GM12878 (cell line): ENCODE results near the gene FBXW12. TPM values are rescaled to one million over a fixed set of nuclear protein-coding genes. Genes with fewer than 3 reads are reported as not detected.

ENCODE experiments used
- ATAC-seq: fragments of 200-7000 bp; cut with Tn5 transposase; 3 replicates; pipeline ENCODE4 v1.9.1; 2020; ENCODE audit warnings: mild to moderate bottlenecking, moderate library complexity
- BruUV-seq: library from RNA; stranded (reverse); fragments of 400-500 nt; replicated peaks from 2 replicates; lab custom pipeline; 2021; lab: Mats Ljungman, UMichigan
- CTCF ChIA-PET: fragments of 300-600 bp; sonication (Branson Sonifier 250); formaldehyde crosslinking; extraction: SDS; loops from one replicate; lab custom pipeline; 2021; ENCODE audit warnings: inconsistent platforms; lab: Yijun Ruan, JAX
- POLR2A ChIA-PET: fragments of 350-600 bp; formaldehyde crosslinking; extraction: SDS; loops from one replicate; lab custom pipeline; 2021; ENCODE audit warnings: inconsistent platforms; lab: Charles Lee
- RAD21 ChIA-PET: fragments of 300-600 bp; sonication (Branson Sonifier 250); formaldehyde crosslinking; loops from one replicate; lab custom pipeline; 2023; ENCODE audit warnings: antibody characterized with exemption; ENCODE audit not compliant: unreplicated experiment; lab: Charles Lee
- SMC1A ChIA-PET: fragments of 300-600 bp; sonication (Branson Sonifier 250); formaldehyde crosslinking; loops from one replicate; lab custom pipeline; 2023; ENCODE audit not compliant: unreplicated experiment, uncharacterized antibody; lab: Charles Lee
- DNase-seq: peaks from one replicate; pipeline ENCODE4 v3.0.0-alpha.2; 2011; ENCODE audit warnings: low read depth, low spot score
- FAIRE-seq: peaks from 3 replicates; lab custom pipeline; 2011; peaks lifted over from hg19 to GRCh38; lab: Jason Lieb, UNC
- H2AFZ ChIP-seq: 2 replicates; pipeline ENCODE4 v1.6.0; 2011; ENCODE audit warnings: low read depth, low read length, control low read depth; ENCODE audit not compliant: control insufficient read depth
- H3K27ac ChIP-seq: 2 replicates; pipeline ENCODE4 v1.5.1; 2011; ENCODE audit warnings: control low read depth; ENCODE audit not compliant: control insufficient read depth, insufficient read depth
- H3K27me3 ChIP-seq, 2 experiments: replicated peaks in 1 of 2; 2 replicates each; pipeline versions ENCODE4 v1.6.0 to v1.6.1; 2011; ENCODE audit warnings: low read length in 1 of 2; ENCODE audit not compliant: control insufficient read depth in 2 of 2, insufficient read depth in 2 of 2
- H3K36me3 ChIP-seq, 2 experiments: 2 replicates each; pipeline ENCODE4 v1.5.1; 2011; ENCODE audit warnings: low read length in 1 of 2; ENCODE audit not compliant: control insufficient read depth in 2 of 2, insufficient read depth in 2 of 2
- H3K4me1 ChIP-seq: 2 replicates; pipeline ENCODE4 v1.6.1; 2011; ENCODE audit warnings: mild to moderate bottlenecking, low read length, moderate library complexity, mixed read lengths; ENCODE audit not compliant: control insufficient read depth, insufficient read depth
- H3K4me2 ChIP-seq: 2 replicates; pipeline ENCODE4 v1.6.0; 2011; ENCODE audit warnings: control low read depth; ENCODE audit not compliant: control insufficient read depth, insufficient read depth
- H3K4me3 ChIP-seq: fragments of 200-600 bp; sonication (generic); 2 replicates; pipeline ENCODE4 v1.5.1; 2016
- H3K79me2 ChIP-seq: 2 replicates; pipeline ENCODE4 v1.6.0; 2011; ENCODE audit warnings: low read length; ENCODE audit not compliant: control insufficient read depth, insufficient read depth
- H3K9ac ChIP-seq: 2 replicates; pipeline ENCODE4 v1.8.0; 2011; ENCODE audit warnings: low read length, control low read depth, mixed read lengths; ENCODE audit not compliant: control insufficient read depth, insufficient read depth
- H3K9me3 ChIP-seq: replicated peaks from 3 replicates; pipeline ENCODE4 v1.5.1; 2011; ENCODE audit warnings: mild to moderate bottlenecking, low read length; ENCODE audit not compliant: control insufficient read depth, insufficient read depth
- H4K20me1 ChIP-seq: 2 replicates; pipeline ENCODE4 v1.6.0; 2011; ENCODE audit not compliant: control insufficient read depth, insufficient read depth
- DPF2 ChIP-seq: fragments of 450-650 bp; IDR thresholded peaks from 2 replicates; pipeline ENCODE4 v1.6.1; 2017; ENCODE audit warnings: mild to moderate bottlenecking
- EED ChIP-seq: sonication (generic); IDR thresholded peaks from 2 replicates; pipeline ENCODE4 v1.6.1; 2016; ENCODE audit warnings: antibody characterized with exemption, low read depth
- FOXM1 ChIP-seq: IDR thresholded peaks from 2 replicates; pipeline ENCODE4 v1.6.1; 2012; ENCODE audit warnings: low read depth, mild to moderate bottlenecking, inconsistent platforms, low read length, moderate library complexity
- GABPA ChIP-seq: IDR thresholded peaks from 2 replicates; pipeline ENCODE4 v1.6.1; 2014; ENCODE audit warnings: antibody characterized with exemption, low read depth, mild to moderate bottlenecking, inconsistent platforms
- IKZF1 ChIP-seq: fragments of 450-650 bp; conservative IDR thresholded peaks from 2 replicates; pipeline ENCODE4 v1.6.1; 2017; ENCODE audit warnings: antibody characterized with exemption, mild to moderate bottlenecking
- LARP7 ChIP-seq: fragments of 450-650 bp; IDR thresholded peaks from 2 replicates; pipeline ENCODE4 v1.6.1; 2017; ENCODE audit warnings: mild to moderate bottlenecking
- MTA3 ChIP-seq: IDR thresholded peaks from 2 replicates; pipeline ENCODE4 v1.6.1; 2012; ENCODE audit warnings: low read length, inconsistent platforms, borderline replicate concordance
- NFYB ChIP-seq: IDR thresholded peaks from 2 replicates; pipeline ENCODE4 v1.6.1; 2011; ENCODE audit warnings: low read depth, mild to moderate bottlenecking, low read length, improper control_type of control experiment, moderate library complexity; ENCODE audit not compliant: insufficient read depth
- RBBP5 ChIP-seq: fragments of 200-600 bp; sonication (generic); conservative IDR thresholded peaks from 2 replicates; pipeline ENCODE4 v1.6.1; 2016
- RUNX3 ChIP-seq: IDR thresholded peaks from 2 replicates; pipeline ENCODE4 v1.6.1; 2012; ENCODE audit warnings: low read length, inconsistent platforms
- SP1 ChIP-seq: IDR thresholded peaks from one replicate; pipeline ENCODE4 v1.6.1; 2011; ENCODE audit warnings: low read depth, low read length
- STAT1 ChIP-seq: fragments of 450-650 bp; conservative IDR thresholded peaks from 2 replicates; pipeline ENCODE4 v1.6.1; 2014; ENCODE audit warnings: antibody characterized with exemption, mild to moderate bottlenecking
- TAF1 ChIP-seq: IDR thresholded peaks from 2 replicates; pipeline ENCODE4 v1.6.1; 2011; ENCODE audit warnings: mild to moderate bottlenecking, low read depth, low read length, borderline replicate concordance
- TCF3 ChIP-seq: IDR thresholded peaks from 2 replicates; pipeline ENCODE4 v1.6.1; 2012; ENCODE audit warnings: low read depth, mild to moderate bottlenecking, low read length, borderline replicate concordance; ENCODE audit not compliant: insufficient read depth
- ZSCAN29 ChIP-seq: fragments of 450-650 bp; IDR thresholded peaks from 2 replicates; pipeline ENCODE4 v1.6.1; 2017; ENCODE audit warnings: mild to moderate bottlenecking, moderate library complexity
- WGBS: methylation state at CpG from one replicate; pipeline ENCODE4 v1.1.6; 2016; ENCODE audit warnings: low lambda C conversion rate; ENCODE audit not compliant: insufficient replicate concordance, insufficient coverage; ENCODE audit errors: missing lambda C conversion rate; 5-methylcytosine and 5-hydroxymethylcytosine counted together
- in situ Hi-C: fragments of 300-500 bp; cut with MboI; formaldehyde crosslinking; loops from 9 replicates; pipeline ENCODE4 v1.14.3; 2018; ENCODE audit warnings: mixed read lengths
- intact Hi-C: fragments of 100-400 bp; cut with micrococcal nuclease; formaldehyde crosslinking; loops from one replicate; pipeline ENCODE4 v1.14.2; 2022; ENCODE audit not compliant: unreplicated experiment
- polyA plus RNA-seq, 11 experiments: library from polyadenylated mRNA; depleted of rRNA in 4 of 11; unstranded in 6 of 11; stranded (reverse) in 5 of 11; fragments of >200 nt; fragmentation: Nextera tagmentation in 4 of 11; fragmentation: Illumina TruSeq in 1 of 11; extraction: Ambion mirVana in 4 of 11; extraction: Trizol in 1 of 11; gene quantifications; 1 replicate in 1 of 11; 2 replicates in 10 of 11; pipeline versions ENCODE4 v1.2.1 to v1.2.3, GENCODE V29; 2011 to 2016; ENCODE audit warnings: inconsistent platforms in 2 of 11, missing spikeins in 2 of 11, low read depth in 1 of 11
- total RNA-seq, 4 experiments: library from RNA; depleted of rRNA in 3 of 4; stranded (reverse); fragments of >200 nt in 3 of 4; fragmentation: Illumina TruSeq in 1 of 4; extraction: Trizol in 1 of 4; gene quantifications; 2 replicates each; pipeline versions ENCODE4 v1.2.1 to v1.2.3, GENCODE V29; 2013 to 2021
- TF ChIP-seq, protein P1 (sequence below): fragments of 450-650 bp; IDR thresholded peaks from 2 replicates; pipeline ENCODE4 v1.6.1; 2014; ENCODE audit warnings: mild to moderate bottlenecking
- TF ChIP-seq, protein P2 (sequence below): fragments of 450-650 bp; IDR thresholded peaks from 2 replicates; pipeline ENCODE4 v1.6.1; 2017; ENCODE audit warnings: borderline replicate concordance
- TF ChIP-seq, protein P3 (sequence below): fragments of 450-650 bp; formaldehyde crosslinking; IDR thresholded peaks from 2 replicates; pipeline ENCODE4 v1.4.0; 2022; ENCODE audit warnings: mild to moderate bottlenecking, moderate library complexity

The FBXW12 gene
- total and polyA plus RNA-seq, 10 of the 15 experiments (the other 5 are each of a cell fraction or from before 2014, with no cell fraction given) = 0.04 to 0.18 (median 0.12) TPM; not detected in 4

DNA sequence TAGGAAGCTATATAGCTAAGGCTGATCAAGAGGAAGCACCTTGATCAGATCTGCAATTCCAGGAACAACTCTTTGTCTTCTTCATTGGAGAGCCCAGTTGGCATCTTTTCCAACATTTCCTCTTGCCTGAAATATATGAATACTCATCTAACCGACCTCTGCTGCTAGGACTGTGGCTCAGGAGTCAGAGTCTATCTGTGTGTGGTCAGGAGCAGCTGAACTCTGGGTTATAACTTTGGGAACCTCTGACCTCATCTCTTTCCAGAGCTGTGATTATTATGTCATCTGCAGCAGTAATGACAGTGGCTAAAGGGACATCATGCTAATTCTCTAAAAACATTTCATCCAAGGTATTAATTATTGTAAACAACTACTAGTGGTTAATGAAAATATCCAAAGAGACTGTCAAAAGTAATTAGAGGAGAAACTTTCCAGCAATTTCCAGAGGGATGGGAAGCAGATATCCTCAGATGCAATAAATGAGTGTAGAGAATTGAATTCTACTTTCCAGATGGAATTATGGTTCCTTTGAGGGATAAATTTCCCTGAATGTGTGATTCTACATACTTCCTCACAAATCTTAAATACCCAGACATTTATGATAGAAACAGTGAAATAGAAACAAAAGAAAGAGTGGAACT lies 27.0 kb upstream of the FBXW12 start:
- Histone ChIP-seq H3K79me2 (no peaks in the 10 kb centered on the region), H3K27ac (no peak overlapping the region), H3K4me3 (no peak overlapping the region), H3K27me3 (no peaks in the 10 kb centered on the region; a peak in 1 of 4 replicates), H3K4me1 (no peaks in the 10 kb centered on the region), H4K20me1 (no peaks in the 10 kb centered on the region), H3K4me2 (no peak overlapping the region), H3K9me3 (no peaks in the 10 kb centered on the region), H3K36me3 (no peaks in the 10 kb centered on the region), H2AFZ (no peak overlapping the region), H3K9ac (no peak overlapping the region)
- ATAC-seq (no peak), FAIRE-seq (no peak), DNase-seq (no peak)
- ChIA-PET RAD21 (no interaction called here), SMC1A (interaction anchor here (0.6 kb wide), 1 partner anchor 900 kb away, joined by 3 read pairs; no protein-coding TSS in a partner anchor), POLR2A (interaction anchor here (0.5 kb wide), 1 partner anchor 1125 kb away, joined by 5 read pairs; the partner anchor contains the start of gene DAG1), CTCF (no interaction called here)
- intact Hi-C loops = no loop called here
- in situ Hi-C loops = no loop called here
- BruUV-seq = no TSS peak
- 0% methylated on average over 1 of the region's 1 CpG for WGBS
- no peak for TF ChIP-seq SP1
- TF ChIP-seq, protein P1, sequence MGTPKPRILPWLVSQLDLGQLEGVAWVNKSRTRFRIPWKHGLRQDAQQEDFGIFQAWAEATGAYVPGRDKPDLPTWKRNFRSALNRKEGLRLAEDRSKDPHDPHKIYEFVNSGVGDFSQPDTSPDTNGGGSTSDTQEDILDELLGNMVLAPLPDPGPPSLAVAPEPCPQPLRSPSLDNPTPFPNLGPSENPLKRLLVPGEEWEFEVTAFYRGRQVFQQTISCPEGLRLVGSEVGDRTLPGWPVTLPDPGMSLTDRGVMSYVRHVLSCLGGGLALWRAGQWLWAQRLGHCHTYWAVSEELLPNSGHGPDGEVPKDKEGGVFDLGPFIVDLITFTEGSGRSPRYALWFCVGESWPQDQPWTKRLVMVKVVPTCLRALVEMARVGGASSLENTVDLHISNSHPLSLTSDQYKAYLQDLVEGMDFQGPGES = no peak
- TF ChIP-seq IKZF1 = no peak
- TF ChIP-seq NFYB = no peak
- TF ChIP-seq MTA3 = no peak
- TF ChIP-seq TCF3 = no peak
- TF ChIP-seq TAF1 = no peak
- no peak for TF ChIP-seq RBBP5
- no peak for TF ChIP-seq FOXM1
- TF ChIP-seq, protein P2, sequence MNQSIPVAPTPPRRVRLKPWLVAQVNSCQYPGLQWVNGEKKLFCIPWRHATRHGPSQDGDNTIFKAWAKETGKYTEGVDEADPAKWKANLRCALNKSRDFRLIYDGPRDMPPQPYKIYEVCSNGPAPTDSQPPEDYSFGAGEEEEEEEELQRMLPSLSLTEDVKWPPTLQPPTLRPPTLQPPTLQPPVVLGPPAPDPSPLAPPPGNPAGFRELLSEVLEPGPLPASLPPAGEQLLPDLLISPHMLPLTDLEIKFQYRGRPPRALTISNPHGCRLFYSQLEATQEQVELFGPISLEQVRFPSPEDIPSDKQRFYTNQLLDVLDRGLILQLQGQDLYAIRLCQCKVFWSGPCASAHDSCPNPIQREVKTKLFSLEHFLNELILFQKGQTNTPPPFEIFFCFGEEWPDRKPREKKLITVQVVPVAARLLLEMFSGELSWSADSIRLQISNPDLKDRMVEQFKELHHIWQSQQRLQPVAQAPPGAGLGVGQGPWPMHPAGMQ = no peak
- TF ChIP-seq, protein P3, sequence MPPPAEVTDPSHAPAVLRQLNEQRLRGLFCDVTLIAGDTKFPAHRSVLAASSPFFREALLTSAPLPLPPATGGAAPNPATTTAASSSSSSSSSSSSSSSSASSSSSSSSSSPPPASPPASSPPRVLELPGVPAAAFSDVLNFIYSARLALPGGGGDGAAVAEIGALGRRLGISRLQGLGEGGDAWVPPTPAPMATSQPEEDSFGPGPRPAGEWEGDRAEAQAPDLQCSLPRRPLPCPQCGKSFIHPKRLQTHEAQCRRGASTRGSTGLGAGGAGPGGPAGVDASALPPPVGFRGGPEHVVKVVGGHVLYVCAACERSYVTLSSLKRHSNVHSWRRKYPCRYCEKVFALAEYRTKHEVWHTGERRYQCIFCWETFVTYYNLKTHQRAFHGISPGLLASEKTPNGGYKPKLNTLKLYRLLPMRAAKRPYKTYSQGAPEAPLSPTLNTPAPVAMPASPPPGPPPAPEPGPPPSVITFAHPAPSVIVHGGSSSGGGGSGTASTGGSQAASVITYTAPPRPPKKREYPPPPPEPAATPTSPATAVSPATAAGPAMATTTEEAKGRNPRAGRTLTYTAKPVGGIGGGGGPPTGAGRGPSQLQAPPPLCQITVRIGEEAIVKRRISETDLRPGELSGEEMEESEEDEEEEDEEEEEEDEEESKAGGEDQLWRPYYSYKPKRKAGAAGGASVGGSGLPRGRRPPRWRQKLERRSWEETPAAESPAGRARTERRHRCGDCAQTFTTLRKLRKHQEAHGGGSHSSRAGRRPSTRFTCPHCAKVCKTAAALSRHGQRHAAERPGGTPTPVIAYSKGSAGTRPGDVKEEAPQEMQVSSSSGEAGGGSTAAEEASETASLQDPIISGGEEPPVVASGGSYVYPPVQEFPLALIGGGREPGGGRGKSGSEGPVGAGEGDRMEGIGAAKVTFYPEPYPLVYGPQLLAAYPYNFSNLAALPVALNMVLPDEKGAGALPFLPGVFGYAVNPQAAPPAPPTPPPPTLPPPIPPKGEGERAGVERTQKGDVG (CRISPR knock-in tag) = no peak
- no peak for TF ChIP-seq DPF2
- no peak for TF ChIP-seq ZSCAN29
- no peak for TF ChIP-seq RUNX3
- TF ChIP-seq GABPA = no peak
- no peak for TF ChIP-seq LARP7
- no peak for TF ChIP-seq STAT1
- TF ChIP-seq EED = no peak
